ENCODE results near the gene CH25H. TPM values are rescaled to one million over a fixed set of nuclear protein-coding genes. Genes with fewer than 3 reads are reported as not detected.

The CH25H gene
- total and polyA plus RNA-seq, 12 donors: 0.23 to 8.8 (median 0.52) TPM; not detected in 1

DNA sequence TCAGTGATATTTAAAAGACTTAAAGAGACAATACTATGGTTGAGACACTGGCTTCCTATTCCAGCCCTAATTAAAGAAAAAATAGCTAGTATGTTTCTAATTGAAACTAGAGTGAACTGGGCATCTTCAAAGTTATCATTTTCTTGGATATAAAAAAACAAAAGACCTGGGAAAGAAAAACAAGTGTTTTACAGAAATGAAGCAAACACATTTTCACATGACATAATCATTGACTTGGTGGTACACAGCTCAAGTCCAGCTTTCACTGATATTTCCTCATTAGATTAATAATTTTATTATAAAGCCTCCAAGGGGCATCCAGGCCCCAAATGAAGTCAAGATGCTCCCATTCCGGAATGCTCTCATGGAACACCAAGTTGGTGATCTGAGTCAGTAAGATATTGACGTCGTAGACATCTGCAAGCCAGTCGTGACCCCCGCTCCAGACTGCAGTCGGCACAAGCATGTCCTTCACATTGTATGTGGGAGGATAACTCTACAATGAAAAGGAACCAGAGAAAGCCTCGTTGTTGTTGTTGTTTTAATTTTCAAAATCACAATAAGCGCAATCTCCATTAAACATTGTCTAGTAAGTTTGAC is 7.5 kb upstream of the CH25H start:
- DNase-seq: no peak
- intact Hi-C loops (cut with DNase I): loop anchor here (2.0 to 10.0 kb wide), 7 partner anchors 277 to 380 kb away; no protein-coding TSS in a partner anchor

DNA sequence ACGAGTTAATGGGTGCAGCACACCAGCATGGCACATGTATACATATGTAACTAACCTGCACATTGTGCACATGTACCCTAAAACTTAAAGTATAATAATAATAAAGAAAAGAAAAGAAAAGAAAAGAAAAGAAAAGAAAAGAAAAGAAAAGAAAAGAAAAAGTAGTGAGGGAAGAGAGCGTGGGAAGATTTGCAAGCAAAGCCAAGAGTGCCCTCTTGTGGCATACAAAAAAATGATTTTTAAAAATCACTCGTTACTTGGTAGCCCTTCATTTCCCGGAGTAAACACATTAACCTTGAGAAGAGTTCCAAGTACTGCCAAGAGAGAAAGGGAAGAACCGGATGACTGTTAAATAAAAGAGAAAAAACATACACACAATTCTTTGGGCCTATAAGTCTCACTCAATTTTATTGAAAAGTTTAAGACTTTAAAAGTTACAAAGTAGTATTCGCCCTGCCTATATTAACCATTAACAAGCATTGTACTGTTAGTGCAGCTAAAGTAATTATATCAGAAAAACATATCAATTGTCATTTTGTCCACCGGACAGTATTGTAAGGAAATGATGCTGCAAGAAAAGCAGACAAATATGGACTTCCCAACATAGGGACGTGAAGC is 6.2 kb upstream of the CH25H start:
- no peak for DNase-seq
- Histone ChIP-seq H3K27ac (no peak overlapping the region), H3K4me3 (no peak overlapping the region), H3K36me3 (peaks cover 0 to 27% (median 0%) of the 10 kb centered on the region in 9 donors), H3K9me3 (no peaks in the 10 kb centered on the region), H3K4me1 (peaks cover 0 to 18% (median 9%) of the 10 kb centered on the region in 9 donors), H3K27me3 (peaks cover 0 to 30% (median 2%) of the 10 kb centered on the region in 7 donors)
- ATAC-seq: peak in 7 of 8 donors; percentile 50 to 77 (median 68)
- TF ChIP-seq, protein P1, sequence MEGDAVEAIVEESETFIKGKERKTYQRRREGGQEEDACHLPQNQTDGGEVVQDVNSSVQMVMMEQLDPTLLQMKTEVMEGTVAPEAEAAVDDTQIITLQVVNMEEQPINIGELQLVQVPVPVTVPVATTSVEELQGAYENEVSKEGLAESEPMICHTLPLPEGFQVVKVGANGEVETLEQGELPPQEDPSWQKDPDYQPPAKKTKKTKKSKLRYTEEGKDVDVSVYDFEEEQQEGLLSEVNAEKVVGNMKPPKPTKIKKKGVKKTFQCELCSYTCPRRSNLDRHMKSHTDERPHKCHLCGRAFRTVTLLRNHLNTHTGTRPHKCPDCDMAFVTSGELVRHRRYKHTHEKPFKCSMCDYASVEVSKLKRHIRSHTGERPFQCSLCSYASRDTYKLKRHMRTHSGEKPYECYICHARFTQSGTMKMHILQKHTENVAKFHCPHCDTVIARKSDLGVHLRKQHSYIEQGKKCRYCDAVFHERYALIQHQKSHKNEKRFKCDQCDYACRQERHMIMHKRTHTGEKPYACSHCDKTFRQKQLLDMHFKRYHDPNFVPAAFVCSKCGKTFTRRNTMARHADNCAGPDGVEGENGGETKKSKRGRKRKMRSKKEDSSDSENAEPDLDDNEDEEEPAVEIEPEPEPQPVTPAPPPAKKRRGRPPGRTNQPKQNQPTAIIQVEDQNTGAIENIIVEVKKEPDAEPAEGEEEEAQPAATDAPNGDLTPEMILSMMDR (IDR thresholded peaks at IDR 0.05): peak; percentile 45 to 81 (median 68)
- intact Hi-C loops (cut with DNase I): loop anchor here in 9 of 10 donors (1.0 to 10.0 kb wide), 8 partner anchors 182 to 378 kb away; no protein-coding TSS in a partner anchor
- 38 to 42% methylated on average over 8 of the region's 8 CpGs for WGBS, 2 donors

More for the DNA sequence above, 7.5 kb upstream of the CH25H start:
- H3K27me3 ChIP-seq: peaks cover 0 to 18% (median 0%) of the 10 kb centered on the region in 7 donors
- no peaks in the 10 kb centered on the region for H3K9me3 ChIP-seq
- 86 to 87% methylated on average over 8 of the region's 8 CpGs for WGBS, 2 donors
- H3K27ac ChIP-seq: no peak overlapping the region
- peaks cover 0 to 30% (median 0%) of the 10 kb centered on the region in 9 donors for H3K36me3 ChIP-seq
- no peak for ATAC-seq
- H3K4me3 ChIP-seq: no peak overlapping the region
- TF ChIP-seq, protein P1 (IDR thresholded peaks at IDR 0.05): no peak
- H3K4me1 ChIP-seq: peaks cover 0 to 16% (median 8%) of the 10 kb centered on the region in 9 donors

DNA sequence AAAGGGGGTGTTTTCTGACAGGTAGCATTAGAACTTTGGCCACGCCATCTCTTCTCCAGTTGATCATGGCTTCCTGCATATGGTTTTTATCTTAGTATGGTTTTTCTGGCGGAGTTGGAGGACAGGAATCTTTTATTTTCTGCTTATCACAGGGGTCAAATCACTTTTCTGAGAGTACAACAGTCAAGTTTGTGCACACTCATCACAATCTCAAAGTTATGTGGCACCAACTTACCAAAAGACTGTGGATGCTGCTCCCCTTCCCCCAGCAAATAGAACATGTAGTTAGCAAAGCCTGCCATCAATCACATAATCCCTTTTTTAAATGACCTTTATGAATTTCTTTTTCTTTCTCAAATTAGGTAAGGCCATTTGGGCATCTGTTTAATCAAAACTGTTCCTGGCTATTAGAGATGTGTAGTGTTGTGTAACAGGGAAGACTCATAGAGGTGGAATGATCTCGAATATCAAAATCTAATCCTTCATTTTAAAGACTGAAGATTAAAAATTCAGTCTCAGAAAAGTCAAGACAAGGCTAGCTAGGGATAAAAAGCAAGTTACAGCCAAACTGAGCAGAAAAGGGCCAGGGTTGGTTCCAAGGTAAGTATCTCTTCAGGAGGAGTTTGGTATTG is 3.8 kb upstream of the CH25H start:
- intact Hi-C loops (cut with DNase I): loop anchor here in 6 of 10 donors (2.0 to 10.0 kb wide), 6 partner anchors 180 to 376 kb away; no protein-coding TSS in a partner anchor

More for the DNA sequence above, 3.8 kb upstream of the CH25H start:
- no peak for ATAC-seq
- Histone ChIP-seq H3K36me3 (peaks cover 0 to 24% (median 0%) of the 10 kb centered on the region in 9 donors), H3K27me3 (peaks cover 0 to 54% (median 20%) of the 10 kb centered on the region in 7 donors), H3K4me3 (no peak overlapping the region), H3K9me3 (no peaks in the 10 kb centered on the region), H3K4me1 (peaks cover 0 to 34% (median 20%) of the 10 kb centered on the region in 9 donors), H3K27ac (no peak overlapping the region)
- no peak for DNase-seq
- 91 to 97% methylated on average over 3 of the region's 3 CpGs for WGBS, 2 donors
- TF ChIP-seq, protein P1 (IDR thresholded peaks at IDR 0.05): no peak

Data from heart right ventricle (tissue), 16 donors.